HUES48 (cell line): ENCODE data around the gene OR13D1.
"Not testable (repeated sequence)": the region's sequence is repeated elsewhere in the genome, so short reads cannot be mapped to it uniquely, and the experiment has no call there.

ENCODE experiments used
- H3K27ac ChIP-seq: one replicate; pipeline ENCODE4 v1.7.0; 2013; ENCODE audit warnings: low read depth, low read length, inconsistent platforms
- H3K27me3 ChIP-seq: 2 replicates; pipeline ENCODE4 v1.6.1; 2013; ENCODE audit warnings: mild to moderate bottlenecking, low read length; ENCODE audit not compliant: control insufficient read depth, insufficient read depth
- H3K36me3 ChIP-seq: 2 replicates; pipeline ENCODE4 v1.6.1; 2013; ENCODE audit warnings: low read length; ENCODE audit not compliant: control insufficient read depth, insufficient read depth
- H3K4me1 ChIP-seq: 2 replicates; pipeline ENCODE4 v1.6.1; 2013; ENCODE audit warnings: mild to moderate bottlenecking, low read length; ENCODE audit not compliant: control insufficient read depth, insufficient read depth
- H3K4me3 ChIP-seq: 2 replicates; pipeline ENCODE4 v1.5.1; 2013; ENCODE audit warnings: mild to moderate bottlenecking, low read depth, low read length
- H3K9ac ChIP-seq: 2 replicates; pipeline ENCODE4 v1.6.1; 2013; ENCODE audit warnings: mild to moderate bottlenecking, low read depth, low read length, moderate library complexity
- H3K9me3 ChIP-seq: 2 replicates; pipeline ENCODE4 v1.6.1; 2013; ENCODE audit warnings: low read length; ENCODE audit not compliant: control insufficient read depth, insufficient read depth

OR13D1 gene, protein sequence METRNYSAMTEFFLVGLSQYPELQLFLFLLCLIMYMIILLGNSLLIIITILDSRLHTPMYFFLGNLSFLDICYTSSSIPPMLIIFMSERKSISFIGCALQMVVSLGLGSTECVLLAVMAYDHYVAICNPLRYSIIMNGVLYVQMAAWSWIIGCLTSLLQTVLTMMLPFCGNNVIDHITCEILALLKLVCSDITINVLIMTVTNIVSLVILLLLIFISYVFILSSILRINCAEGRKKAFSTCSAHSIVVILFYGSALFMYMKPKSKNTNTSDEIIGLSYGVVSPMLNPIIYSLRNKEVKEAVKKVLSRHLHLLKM

DNA sequence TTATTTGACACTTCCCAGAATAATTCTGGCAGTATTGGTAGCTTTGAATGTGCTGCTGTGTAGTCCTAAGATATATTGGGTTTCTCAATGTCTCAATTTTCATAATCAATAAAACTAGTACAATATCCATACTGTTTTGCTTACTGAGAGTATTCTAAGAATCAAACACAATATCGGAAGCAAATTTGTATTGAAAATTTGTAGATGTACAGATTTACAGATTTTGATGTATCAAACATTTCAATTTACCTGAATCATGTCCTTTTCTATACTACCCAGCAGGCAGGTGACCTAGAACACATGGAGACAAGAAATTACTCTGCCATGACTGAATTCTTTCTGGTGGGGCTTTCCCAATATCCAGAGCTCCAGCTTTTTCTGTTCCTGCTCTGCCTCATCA is at the start of gene OR13D1:
OR13D1 (plus strand) TSS at position 301 of the 400 bp plus-strand sequence; CDS start at position 301, 0 bp downstream.
- no peaks in the 10 kb centered on the region for H3K4me1 ChIP-seq
- H3K4me3 ChIP-seq: no peak within 1 kb of the TSS
- H3K36me3 ChIP-seq: no peaks in the 10 kb centered on the region
- no peak within 1 kb of the TSS for H3K9ac ChIP-seq
- no peaks in the 10 kb centered on the region for H3K9me3 ChIP-seq
- H3K27ac ChIP-seq: no peak within 1 kb of the TSS
- H3K27me3 ChIP-seq: no peaks in the 10 kb centered on the region

DNA sequence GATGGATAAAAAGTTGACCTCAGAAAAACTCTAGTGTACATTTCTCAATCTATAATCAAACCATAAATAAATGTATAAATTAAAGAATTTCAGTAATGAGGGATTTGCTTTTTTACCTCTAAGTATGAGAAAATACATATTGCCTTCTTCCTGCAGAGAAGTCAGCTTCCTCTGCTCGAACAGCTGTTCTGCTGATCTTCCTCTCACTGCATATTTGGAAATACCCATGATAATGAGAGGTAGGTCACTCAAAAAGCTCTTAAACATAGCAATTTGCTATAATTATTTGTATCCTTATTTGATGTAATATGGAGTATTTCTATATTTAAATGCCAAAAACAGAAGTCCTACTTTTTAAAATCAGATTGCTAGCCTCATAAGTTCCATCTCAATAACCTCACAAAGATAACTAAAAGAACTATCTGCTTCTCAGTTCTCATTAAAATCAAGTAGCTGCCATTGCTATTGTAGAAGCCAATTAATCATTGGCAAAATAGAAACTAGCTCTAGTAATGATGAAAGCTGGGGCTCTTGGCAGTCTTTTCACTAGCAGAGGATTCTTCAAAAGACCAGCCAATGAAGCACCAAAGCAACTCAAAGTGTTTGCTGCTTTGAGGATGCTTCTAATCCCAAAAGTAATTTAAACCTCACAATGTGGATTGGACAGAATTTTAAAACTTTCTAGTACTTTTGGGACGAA is 35.7 kb upstream of the OR13D1 start:
- H3K27ac ChIP-seq: no peak overlapping the region
- no peaks in the 10 kb centered on the region for H3K36me3 ChIP-seq
- H3K9ac ChIP-seq: no peak overlapping the region
- H3K27me3 ChIP-seq: no peaks in the 10 kb centered on the region
- no peak overlapping the region for H3K4me3 ChIP-seq
- H3K9me3 ChIP-seq: no peaks in the 10 kb centered on the region
- no peaks in the 10 kb centered on the region for H3K4me1 ChIP-seq

DNA sequence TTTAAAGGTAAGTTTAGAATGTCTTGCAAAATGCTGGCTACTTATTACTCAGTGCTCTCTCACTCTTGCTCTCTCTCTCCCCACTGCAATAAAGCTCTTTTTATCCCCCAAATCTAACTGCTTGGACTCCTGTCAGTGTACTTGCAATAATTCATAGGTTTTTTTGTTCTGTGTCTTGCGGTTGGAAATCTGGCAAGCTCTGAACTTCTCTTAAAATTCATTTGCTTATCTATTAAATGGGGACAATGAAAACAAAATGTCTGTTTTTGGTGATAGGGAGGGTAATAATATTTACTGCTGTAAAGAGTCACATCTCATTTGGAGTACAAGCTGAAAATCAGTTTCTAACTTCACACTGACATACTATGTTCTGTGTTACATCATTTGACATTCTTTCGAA is 18.7 kb upstream of the OR13D1 start:
- H3K27me3 ChIP-seq: no peaks in the 10 kb centered on the region
- H3K9me3 ChIP-seq: no peaks in the 10 kb centered on the region
- no peaks in the 10 kb centered on the region for H3K36me3 ChIP-seq
- no peak overlapping the region for H3K4me3 ChIP-seq
- no peaks in the 10 kb centered on the region for H3K4me1 ChIP-seq
- no peak overlapping the region for H3K9ac ChIP-seq
- no peak overlapping the region for H3K27ac ChIP-seq

DNA sequence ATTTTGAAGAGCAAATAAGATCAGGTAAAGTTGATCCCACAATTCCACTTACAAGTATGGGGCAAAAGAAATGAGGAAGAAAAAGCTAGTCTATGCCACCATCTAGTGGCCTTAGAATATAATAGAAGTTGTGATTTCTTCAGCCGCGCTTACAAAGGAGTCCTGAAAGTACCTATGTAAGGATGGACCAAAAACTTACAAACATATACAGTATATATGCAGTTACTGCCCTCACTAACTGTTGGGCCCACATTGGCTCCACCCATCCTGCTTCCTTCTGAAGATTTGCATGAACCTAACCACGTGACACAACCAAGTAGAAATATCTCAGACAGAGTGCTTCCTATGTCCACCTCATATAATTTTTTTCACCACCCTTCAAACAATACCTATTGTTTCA is 11.7 kb upstream of the OR13D1 start:
- Histone ChIP-seq H3K4me3 (no peak overlapping the region), H3K9me3 (no peaks in the 10 kb centered on the region), H3K36me3 (no peaks in the 10 kb centered on the region), H3K4me1 (no peaks in the 10 kb centered on the region), H3K27me3 (no peaks in the 10 kb centered on the region), H3K9ac (no peak overlapping the region), H3K27ac (no peak overlapping the region)

DNA sequence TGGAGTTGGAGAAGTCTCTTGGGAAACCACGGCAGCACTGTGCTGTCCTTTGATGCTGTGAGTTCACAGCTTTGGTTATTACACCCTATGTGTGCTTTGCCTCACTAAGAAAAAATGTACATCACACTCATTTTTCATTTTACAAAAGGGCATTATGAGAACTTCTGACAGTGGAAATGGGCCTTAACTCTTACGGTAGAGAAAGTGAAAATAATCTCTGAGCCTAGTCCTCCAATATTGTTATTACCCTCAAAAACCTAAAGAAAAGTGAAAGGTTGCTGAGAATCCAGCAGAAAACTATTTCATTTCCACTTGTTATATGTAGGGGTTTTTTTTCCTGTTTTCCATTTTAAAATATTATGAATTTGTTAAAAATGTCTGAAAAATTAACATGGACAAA is 8.2 kb upstream of the OR13D1 start:
- Histone ChIP-seq H3K4me1 (no peaks in the 10 kb centered on the region), H3K27me3 (no peaks in the 10 kb centered on the region), H3K9me3 (no peaks in the 10 kb centered on the region), H3K36me3 (no peaks in the 10 kb centered on the region), H3K27ac (no peak overlapping the region), H3K4me3 (no peak overlapping the region), H3K9ac (no peak overlapping the region)

DNA sequence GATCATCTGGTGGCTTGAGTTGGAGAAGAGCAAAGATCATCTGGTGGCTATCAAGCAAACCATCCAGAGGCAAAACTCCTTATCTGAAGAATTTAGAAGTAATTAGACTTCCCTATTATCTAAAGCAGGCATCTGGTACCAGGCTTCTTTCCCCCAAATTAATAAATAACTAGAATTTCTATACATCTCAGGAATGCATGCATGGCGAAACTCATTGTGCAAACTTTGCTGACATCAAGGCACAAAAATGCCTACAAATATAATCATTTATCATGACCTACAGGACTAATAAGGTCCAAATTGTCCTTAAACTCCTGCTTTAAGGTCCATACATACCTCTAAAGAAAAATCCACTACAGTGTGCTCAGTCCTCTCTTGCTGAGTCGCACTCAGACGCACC is 6.0 kb downstream of the OR13D1 start:
- H3K36me3 ChIP-seq: no peaks in the 10 kb centered on the region
- H3K27ac ChIP-seq: no peak overlapping the region
- no peak overlapping the region for H3K9ac ChIP-seq
- H3K4me1 ChIP-seq: no peaks in the 10 kb centered on the region
- no peaks in the 10 kb centered on the region for H3K27me3 ChIP-seq
- H3K4me3 ChIP-seq: no peak overlapping the region
- H3K9me3 ChIP-seq: no peaks in the 10 kb centered on the region

DNA sequence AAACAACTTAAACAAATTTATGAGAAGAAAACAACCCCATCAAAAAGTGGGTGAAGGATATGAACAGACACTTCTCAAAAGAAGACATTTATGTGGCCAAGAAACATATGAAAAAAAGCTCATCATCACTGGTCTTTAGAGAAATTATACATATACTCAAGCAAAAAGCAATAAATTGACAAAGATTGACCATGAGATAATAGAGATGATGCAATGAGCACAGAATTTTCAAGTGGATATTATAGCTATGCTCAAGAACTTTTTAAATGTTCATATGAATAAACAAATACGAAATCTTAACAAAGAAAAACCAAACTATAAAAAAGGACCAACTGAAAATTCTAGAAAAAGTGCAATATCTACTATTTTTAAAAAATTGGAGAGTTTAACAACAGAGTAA is 14.4 kb downstream of the OR13D1 start:
- not testable (repeated sequence) for H3K36me3 ChIP-seq, H3K9ac ChIP-seq, H3K4me3 ChIP-seq, H3K27ac ChIP-seq, H3K4me1 ChIP-seq, H3K27me3 ChIP-seq, H3K9me3 ChIP-seq

DNA sequence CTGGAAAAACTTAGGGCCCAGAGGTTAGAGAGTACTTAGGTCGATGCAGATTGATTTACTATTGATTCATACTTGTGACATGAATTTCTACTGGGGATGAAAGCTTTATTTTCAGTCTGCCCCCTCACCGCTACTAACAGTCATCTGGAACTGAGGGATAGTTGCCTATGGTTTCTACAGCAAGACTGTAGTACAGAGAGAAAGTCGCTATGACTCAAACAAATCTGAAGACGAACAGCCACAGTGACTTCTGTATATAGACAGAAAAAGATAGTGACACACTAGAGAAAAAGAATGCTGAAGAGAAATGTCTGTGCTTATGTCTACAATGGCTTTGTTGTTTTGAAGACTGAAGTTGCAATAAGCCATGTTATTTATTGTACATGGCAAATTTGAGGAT is 17.3 kb downstream of the OR13D1 start:
- H3K4me3 ChIP-seq: no peak overlapping the region
- no peaks in the 10 kb centered on the region for H3K9me3 ChIP-seq
- H3K4me1 ChIP-seq: no peaks in the 10 kb centered on the region

DNA sequence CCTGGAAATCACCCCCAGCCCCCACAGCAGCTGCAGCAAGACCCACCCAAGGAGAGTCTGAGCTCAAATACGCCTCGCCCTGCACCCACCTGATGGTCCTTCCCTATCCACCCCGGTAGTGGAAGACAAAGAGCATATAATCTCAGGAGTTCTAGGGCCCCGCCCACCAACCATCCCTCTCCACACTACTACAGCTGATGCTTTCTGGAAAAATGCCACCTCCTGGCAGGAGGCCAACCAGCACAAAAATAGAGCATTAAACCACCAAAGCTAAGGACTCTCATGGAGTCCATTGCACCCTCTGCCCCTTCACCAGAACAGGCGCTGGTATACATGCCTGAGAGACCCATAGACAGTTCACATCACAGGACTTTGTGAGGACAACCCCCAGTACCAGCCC is 30.7 kb downstream of the OR13D1 start:
- Histone ChIP-seq H3K36me3 (no peaks in the 10 kb centered on the region), H3K4me3 (no peak overlapping the region), H3K4me1 (no peaks in the 10 kb centered on the region), H3K9me3 (no peaks in the 10 kb centered on the region), H3K27me3 (no peaks in the 10 kb centered on the region), H3K9ac (no peak overlapping the region), H3K27ac (no peak overlapping the region)

More for the DNA sequence above, 17.3 kb downstream of the OR13D1 start:
- Histone ChIP-seq H3K27ac (no peak overlapping the region), H3K36me3 (no peaks in the 10 kb centered on the region), H3K27me3 (no peaks in the 10 kb centered on the region), H3K9ac (no peak overlapping the region)

DNA sequence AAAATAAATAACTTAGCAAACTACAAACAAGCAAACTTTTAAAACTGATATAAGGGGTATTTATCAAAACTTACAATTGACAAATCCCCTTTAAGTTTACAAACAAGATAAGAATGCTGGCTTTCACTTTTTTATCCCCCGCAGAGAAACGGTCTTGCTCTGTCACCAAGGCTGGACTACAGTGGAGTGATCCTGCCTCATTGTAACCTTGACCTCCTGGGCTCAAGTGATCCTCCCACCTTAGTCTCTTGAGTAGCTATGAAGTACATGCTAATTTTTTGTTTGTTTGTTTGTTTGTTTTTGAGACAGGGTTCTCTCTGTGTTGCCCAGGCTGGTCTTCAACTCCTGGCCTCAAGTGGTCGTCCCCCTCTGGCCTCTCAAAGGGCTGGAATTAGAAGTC is 44.1 kb downstream of the OR13D1 start:
- no peak overlapping the region for H3K4me3 ChIP-seq
- no peaks in the 10 kb centered on the region for H3K9me3 ChIP-seq
- H3K36me3 ChIP-seq: no peaks in the 10 kb centered on the region
- H3K9ac ChIP-seq: no peak overlapping the region
- no peaks in the 10 kb centered on the region for H3K27me3 ChIP-seq
- no peaks in the 10 kb centered on the region for H3K4me1 ChIP-seq
- no peak overlapping the region for H3K27ac ChIP-seq

DNA sequence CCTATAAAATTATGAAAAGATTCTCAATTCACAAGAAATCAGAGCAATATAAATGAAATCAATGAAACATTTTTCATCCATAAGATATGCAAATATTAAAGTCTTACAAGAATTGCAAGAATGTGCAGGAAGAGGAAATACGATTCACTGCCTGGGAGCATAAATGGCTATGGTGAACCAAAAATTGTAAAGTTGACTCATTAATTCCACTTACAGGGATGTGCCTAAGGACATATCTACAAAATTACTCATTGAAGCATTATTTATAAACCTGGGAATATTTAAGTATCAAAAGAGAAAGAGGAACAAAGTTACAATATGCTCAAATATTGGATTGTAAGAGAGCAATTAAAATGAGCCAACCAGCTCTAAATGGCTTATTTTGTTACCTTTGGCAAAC is 46.3 kb downstream of the OR13D1 start:
- Histone ChIP-seq H3K36me3 (no peaks in the 10 kb centered on the region), H3K9me3 (no peaks in the 10 kb centered on the region), H3K9ac (no peak overlapping the region), H3K4me1 (no peaks in the 10 kb centered on the region), H3K27ac (no peak overlapping the region), H3K27me3 (no peaks in the 10 kb centered on the region), H3K4me3 (no peak overlapping the region)
